ENCODE results near the gene C2CD4C.
"Not testable (repeated sequence)": the region's sequence is repeated elsewhere in the genome, so short reads cannot be mapped to it uniquely, and the experiment has no call there.

The C2CD4C gene

GRCh38 chr19:384799-385169 is 24.2 kb downstream of the C2CD4C start:
- Histone ChIP-seq H3K4me3 (ENCODE audit: low read length) (no peak overlapping the region), H4K20me1 (ENCODE audit: control insufficient read depth, insufficient read depth, low read depth, low read length) (no peaks in the 10 kb centered on the region), H3K9me3 (ENCODE audit: control insufficient read depth, insufficient read depth, low read length) (peaks cover 30% of the 10 kb centered on the region), H3F3A (ENCODE audit: control insufficient read depth, insufficient read depth) (peaks cover 9% of the 10 kb centered on the region), H3K4me1 (ENCODE audit: control insufficient read depth, low read length) (peaks cover 31% of the 10 kb centered on the region), H3K36me3 (ENCODE audit: control insufficient read depth, low read length) (no peaks in the 10 kb centered on the region), H3K27me3 (ENCODE audit: control insufficient read depth, low read length) (no peaks in the 10 kb centered on the region), H3K4me2 (ENCODE audit: low read length) (no peak overlapping the region), H3K79me2 (ENCODE audit: control insufficient read depth, low read length) (no peaks in the 10 kb centered on the region), H3K9me2 (replicated peaks; ENCODE audit: control insufficient read depth, low read length) (no peaks in the 10 kb centered on the region), H3K27ac (ENCODE audit: low read depth, low read length) (no peak overlapping the region)
- TF ChIP-seq CTCF (IDR thresholded peaks at IDR 0.05; ENCODE audit: low read depth, low read length, poor library complexity, severe bottlenecking) (no peak), EZH2phosphoT487 (IDR thresholded peaks at IDR 0.05; ENCODE audit: borderline replicate concordance, low read length) (no peak)

GRCh38 chr19:383922-384798 is 24.8 kb downstream of the C2CD4C start:
- H3K36me3 ChIP-seq (ENCODE audit: control insufficient read depth, low read length), result no peaks in the 10 kb centered on the region
- no peak overlapping the region for H3K27ac ChIP-seq (ENCODE audit: low read depth, low read length)
- no peaks in the 10 kb centered on the region for H3K79me2 ChIP-seq (ENCODE audit: control insufficient read depth, low read length)
- no peak overlapping the region; the same call in 1 of the 2 replicates for H3K4me3 ChIP-seq (ENCODE audit: low read length)
- peaks cover 9% of the 10 kb centered on the region for H3F3A ChIP-seq (ENCODE audit: control insufficient read depth, insufficient read depth)
- H3K4me1 ChIP-seq (ENCODE audit: control insufficient read depth, low read length), result peaks cover 31% of the 10 kb centered on the region
- H3K27me3 ChIP-seq (ENCODE audit: control insufficient read depth, low read length), result no peaks in the 10 kb centered on the region
- TF ChIP-seq EZH2phosphoT487 (IDR thresholded peaks at IDR 0.05; ENCODE audit: borderline replicate concordance, low read length) (no peak), CTCF (IDR thresholded peaks at IDR 0.05; ENCODE audit: low read depth, low read length, poor library complexity, severe bottlenecking) (no peak)
- H3K4me2 ChIP-seq (ENCODE audit: low read length), result 0 out of 2 replicates have a peak overlapping the region, but pooled peaks have one; percentile 14
- no peaks in the 10 kb centered on the region for H4K20me1 ChIP-seq (ENCODE audit: control insufficient read depth, insufficient read depth, low read depth, low read length)
- H3K9me2 ChIP-seq (replicated peaks; ENCODE audit: control insufficient read depth, low read length), result no peaks in the 10 kb centered on the region
- peaks cover 28% of the 10 kb centered on the region for H3K9me3 ChIP-seq (ENCODE audit: control insufficient read depth, insufficient read depth, low read length)

GRCh38 chr19:383040-383439 is 25.9 kb downstream of the C2CD4C start:
- Histone ChIP-seq H3K27me3 (ENCODE audit: control insufficient read depth, low read length) (no peaks in the 10 kb centered on the region), H3K4me1 (ENCODE audit: control insufficient read depth, low read length) (peaks cover 31% of the 10 kb centered on the region), H3K4me2 (ENCODE audit: low read length) (peak overlapping the region; percentile 70), H3K36me3 (ENCODE audit: control insufficient read depth, low read length) (no peaks in the 10 kb centered on the region), H3K79me2 (ENCODE audit: control insufficient read depth, low read length) (no peaks in the 10 kb centered on the region), H3K9me2 (replicated peaks; ENCODE audit: control insufficient read depth, low read length) (no peaks in the 10 kb centered on the region), H3F3A (ENCODE audit: control insufficient read depth, insufficient read depth) (peaks cover 9% of the 10 kb centered on the region), H3K9me3 (ENCODE audit: control insufficient read depth, insufficient read depth, low read length) (peaks cover 27% of the 10 kb centered on the region), H4K20me1 (ENCODE audit: control insufficient read depth, insufficient read depth, low read depth, low read length) (no peaks in the 10 kb centered on the region), H3K4me3 (ENCODE audit: low read length) (peak overlapping the region; percentile 63), H3K27ac (ENCODE audit: low read depth, low read length) (peak overlapping the region; percentile 87)
- TF ChIP-seq CTCF (IDR thresholded peaks at IDR 0.05; ENCODE audit: low read depth, low read length, poor library complexity, severe bottlenecking) (no peak), EZH2phosphoT487 (IDR thresholded peaks at IDR 0.05; ENCODE audit: borderline replicate concordance, low read length) (no peak)

- H3K36me3 ChIP-seq (ENCODE audit: control insufficient read depth, low read length); H3K9me2 ChIP-seq (replicated peaks; ENCODE audit: control insufficient read depth, low read length); H3K79me2 ChIP-seq (ENCODE audit: control insufficient read depth, low read length); H4K20me1 ChIP-seq (ENCODE audit: control insufficient read depth, insufficient read depth, low read depth, low read length); H3F3A ChIP-seq (ENCODE audit: control insufficient read depth, insufficient read depth); H3K27me3 ChIP-seq (ENCODE audit: control insufficient read depth, low read length): not testable (repeated sequence)
- Histone ChIP-seq H3K4me1 (ENCODE audit: control insufficient read depth, low read length) (peaks cover 31% of the 10 kb centered on the region), H3K27ac (ENCODE audit: low read depth, low read length) (peak overlapping the region; percentile 87), H3K4me2 (ENCODE audit: low read length) (peak overlapping the region; percentile 70), H3K4me3 (ENCODE audit: low read length) (peak overlapping the region; percentile 63), H3K9me3 (ENCODE audit: control insufficient read depth, insufficient read depth, low read length) (peaks cover 27% of the 10 kb centered on the region)
Observed at GRCh38 chr19:382578-382977, 26.4 kb downstream of the C2CD4C start.

GRCh38 chr19:381901-382300 is 27.0 kb downstream of the C2CD4C start:
- Histone ChIP-seq H3K27ac (ENCODE audit: low read depth, low read length) (peak overlapping the region; percentile 67), H3K4me1 (ENCODE audit: control insufficient read depth, low read length) (peaks cover 31% of the 10 kb centered on the region), H3K9me3 (ENCODE audit: control insufficient read depth, insufficient read depth, low read length) (peaks cover 27% of the 10 kb centered on the region)
- H3K4me2 ChIP-seq (ENCODE audit: low read length); H3K27me3 ChIP-seq (ENCODE audit: control insufficient read depth, low read length); H3K9me2 ChIP-seq (replicated peaks; ENCODE audit: control insufficient read depth, low read length); H4K20me1 ChIP-seq (ENCODE audit: control insufficient read depth, insufficient read depth, low read depth, low read length); H3K4me3 ChIP-seq (ENCODE audit: low read length); H3F3A ChIP-seq (ENCODE audit: control insufficient read depth, insufficient read depth); H3K36me3 ChIP-seq (ENCODE audit: control insufficient read depth, low read length); H3K79me2 ChIP-seq (ENCODE audit: control insufficient read depth, low read length): not testable (repeated sequence)
